Neuronal stem cell (in vitro differentiated cells): ENCODE data around the gene C22orf15.
A peak's percentile ranks its signal among the peaks of the same experiment; 100 is the strongest.

Experiments used
- DNase-seq: peaks from one replicate; pipeline ENCODE4 v3.0.0-alpha.2; 2013; ENCODE audit warnings: low spot score
- H2AFZ ChIP-seq: one replicate; pipeline ENCODE4 v1.6.1; 2013; ENCODE audit warnings: mild to moderate bottlenecking, low read length, inconsistent platforms
- H2AK5ac ChIP-seq: 2 replicates; pipeline ENCODE4 v1.6.1; 2013; ENCODE audit warnings: low read depth, mild to moderate bottlenecking, inconsistent platforms, low read length, moderate library complexity, mixed read lengths
- H2BK120ac ChIP-seq: 2 replicates; pipeline ENCODE4 v1.6.1; 2013; ENCODE audit warnings: low read depth, mild to moderate bottlenecking, inconsistent platforms, low read length, moderate library complexity, mixed read lengths
- H2BK12ac ChIP-seq: one replicate; pipeline ENCODE4 v1.6.1; 2013; ENCODE audit warnings: low read length, inconsistent platforms
- H2BK15ac ChIP-seq: 2 replicates; pipeline ENCODE4 v1.6.1; 2013; ENCODE audit warnings: mild to moderate bottlenecking, low read length, inconsistent platforms, mixed read lengths
- H2BK5ac ChIP-seq: one replicate; pipeline ENCODE4 v1.6.1; 2013; ENCODE audit warnings: inconsistent platforms, mild to moderate bottlenecking, low read length, moderate library complexity
- H3K14ac ChIP-seq: one replicate; pipeline ENCODE4 v1.6.1; 2013; ENCODE audit warnings: low read length, inconsistent platforms
- H3K18ac ChIP-seq: 2 replicates; pipeline ENCODE4 v1.6.1; 2013; ENCODE audit warnings: low read length, inconsistent platforms
- H3K23ac ChIP-seq: 2 replicates; pipeline ENCODE4 v1.6.1; 2013; ENCODE audit warnings: low read depth, mild to moderate bottlenecking, mixed read lengths, low read length, inconsistent platforms; ENCODE audit not compliant: poor library complexity
- H3K27ac ChIP-seq: replicated peaks from 3 replicates; pipeline ENCODE4 v1.5.1; 2013; ENCODE audit warnings: low read length, inconsistent platforms
- H3K27me3 ChIP-seq, 3 experiments: 2 replicates each; pipeline ENCODE4 v1.6.1; 2013; ENCODE audit warnings: low read length in 3 of 3, mild to moderate bottlenecking in 2 of 3, inconsistent platforms in 1 of 3, low read depth in 1 of 3, mixed read lengths in 1 of 3, moderate library complexity in 1 of 3; ENCODE audit not compliant: control insufficient read depth in 3 of 3, insufficient read depth in 3 of 3
- H3K36me3 ChIP-seq, 2 donors: replicated peaks in 1 of 2; 2 replicates each; pipeline ENCODE4 v1.6.1; 2013; ENCODE audit warnings: low read length in 2 of 2; ENCODE audit not compliant: control insufficient read depth in 2 of 2, insufficient read depth in 2 of 2
- H3K4ac ChIP-seq: 2 replicates; pipeline ENCODE4 v1.6.1; 2013; ENCODE audit warnings: inconsistent platforms, mild to moderate bottlenecking, low read length, moderate library complexity
- H3K4me1 ChIP-seq, 2 donors: 1 replicate in 1 of 2; 2 replicates in 1 of 2; pipeline ENCODE4 v1.6.1; 2013; ENCODE audit warnings: low read length in 2 of 2, low read depth in 1 of 2; ENCODE audit not compliant: control insufficient read depth in 2 of 2, insufficient read depth in 1 of 2
- H3K4me2 ChIP-seq: one replicate; pipeline ENCODE4 v1.6.1; 2013; ENCODE audit warnings: mild to moderate bottlenecking, low read length, inconsistent platforms; ENCODE audit not compliant: insufficient read depth, poor library complexity, severe bottlenecking
- H3K4me3 ChIP-seq, 2 donors: 2 replicates each; pipeline ENCODE4 v1.5.1; 2013; ENCODE audit warnings: low read length in 2 of 2, mild to moderate bottlenecking in 2 of 2, inconsistent platforms in 1 of 2, moderate library complexity in 1 of 2
- H3K79me1 ChIP-seq: one replicate; pipeline ENCODE4 v1.6.1; 2013; ENCODE audit warnings: low read depth, mild to moderate bottlenecking, inconsistent platforms, low read length, moderate library complexity
- H3K9ac ChIP-seq: one replicate; pipeline ENCODE4 v1.6.1; 2013; ENCODE audit warnings: mild to moderate bottlenecking, low read depth, low read length, inconsistent platforms; ENCODE audit not compliant: poor library complexity
- H3K9me3 ChIP-seq, 2 donors: replicated peaks in 1 of 2; 2 replicates each; pipeline versions ENCODE3 to v1.6.1; 2013; ENCODE audit warnings: low read length in 2 of 2, mild to moderate bottlenecking in 2 of 2, inconsistent platforms in 1 of 2, low read depth in 1 of 2, mixed read lengths in 1 of 2, moderate library complexity in 1 of 2; ENCODE audit not compliant: control insufficient read depth in 2 of 2, insufficient read depth in 1 of 2
- H4K8ac ChIP-seq: one replicate; pipeline ENCODE4 v1.6.1; 2013; ENCODE audit warnings: low read depth, mild to moderate bottlenecking, inconsistent platforms, low read length, moderate library complexity
- H4K91ac ChIP-seq: one replicate; pipeline ENCODE4 v1.6.1; 2013; ENCODE audit warnings: low read length, low read depth, mild to moderate bottlenecking, inconsistent platforms; ENCODE audit not compliant: poor library complexity
- WGBS, 2 donors: extraction: QIAGEN DNeasy Blood & Tissue Kit; methylation state at CpG; one replicate each; pipeline ENCODE4 v1.1.7; 2013; ENCODE audit warnings: missing lambda C conversion rate in 2 of 2, mixed read lengths in 1 of 2; ENCODE audit not compliant: insufficient read length in 2 of 2, insufficient replicate concordance in 1 of 2; ENCODE audit errors: extremely low coverage in 2 of 2; 5-methylcytosine and 5-hydroxymethylcytosine counted together

C22orf15 gene

GRCh38 chr22:23763954-23764353 lies 1.2 kb downstream of the C22orf15 start:
- Histone ChIP-seq H2AFZ (no peak overlapping the region), H2BK120ac (no peak overlapping the region), H3K27ac (no peak overlapping the region), H4K91ac (no peak overlapping the region), H3K4ac (no peak overlapping the region), H2BK12ac (no peak overlapping the region), H3K36me3 (peaks cover 0 to 13% of the 10 kb centered on the region in 2 donors), H3K27me3 (peaks cover 0 to under 1% (median 0%) of the 10 kb centered on the region in 3 experiments), H4K8ac (no peak overlapping the region), H3K4me1 (peaks cover 13 to 22% of the 10 kb centered on the region in 2 donors), H3K79me1 (no peaks in the 10 kb centered on the region), H2BK5ac (no peak overlapping the region), H2BK15ac (no peak overlapping the region), H3K9ac (no peak overlapping the region), H3K4me2 (peak overlapping the region; percentile 19), H2AK5ac (peak overlapping the region; percentile 17), H3K18ac (peak overlapping the region; percentile 22), H3K23ac (no peak overlapping the region), H3K4me3 (no peak overlapping the region), H3K9me3 (no peaks in the 10 kb centered on the region), H3K14ac (peak overlapping the region; percentile 21)
- WGBS, 2 donors: no CpG with 5 or more reads among the region's 7 CpGs
- no peak for DNase-seq

- Histone ChIP-seq H3K4me3 (peak overlapping the region in 1 of 2 donors; percentile 6), H3K27me3 (peaks cover 0 to 4% (median 0%) of the 10 kb centered on the region in 3 experiments), H2BK15ac (peak overlapping the region; percentile 96), H3K79me1 (no peaks in the 10 kb centered on the region), H3K4ac (no peak overlapping the region), H3K23ac (no peak overlapping the region), H3K27ac (no peak overlapping the region), H3K18ac (no peak overlapping the region), H3K4me2 (no peak overlapping the region), H3K9me3 (no peaks in the 10 kb centered on the region), H4K91ac (no peak overlapping the region), H2AFZ (no peak overlapping the region), H2BK5ac (no peak overlapping the region), H2AK5ac (peak overlapping the region; percentile 99), H3K36me3 (peaks cover 0 to 13% of the 10 kb centered on the region in 2 donors), H3K14ac (no peak overlapping the region), H2BK12ac (no peak overlapping the region), H3K9ac (no peak overlapping the region), H2BK120ac (no peak overlapping the region), H3K4me1 (peaks cover 16 to 25% of the 10 kb centered on the region in 2 donors), H4K8ac (peak overlapping the region; percentile 19)
- DNase-seq: no peak
- no CpG with 5 or more reads among the region's 9 CpGs for WGBS, 2 donors
Observed at GRCh38 chr22:23764899-23765881, 2.4 kb downstream of the C22orf15 start.

- H3K18ac ChIP-seq: peak overlapping the region; percentile 99
- H4K91ac ChIP-seq: no peak overlapping the region
- no peak overlapping the region for H2BK5ac ChIP-seq
- H2BK12ac ChIP-seq: no peak overlapping the region
- H3K14ac ChIP-seq: peak overlapping the region; percentile 91
- peak overlapping the region; percentile 93 for H2BK15ac ChIP-seq
- peak overlapping the region; percentile 93 for H2AFZ ChIP-seq
- no peaks in the 10 kb centered on the region for H3K9me3 ChIP-seq
- peaks cover 20 to 30% of the 10 kb centered on the region in 2 donors for H3K4me1 ChIP-seq
- H3K36me3 ChIP-seq: peaks cover 0 to 13% of the 10 kb centered on the region in 2 donors
- no peak for DNase-seq
- H3K27ac ChIP-seq: no peak overlapping the region
- H2BK120ac ChIP-seq: no peak overlapping the region
- H4K8ac ChIP-seq: no peak overlapping the region
- peaks cover 0 to 4% (median 0%) of the 10 kb centered on the region in 3 experiments for H3K27me3 ChIP-seq
- peak overlapping the region; percentile 11 for H3K23ac ChIP-seq
- WGBS, 2 donors: no CpG with 5 or more reads among the region's 27 CpGs
- H3K79me1 ChIP-seq: no peaks in the 10 kb centered on the region
- H3K4me2 ChIP-seq: peak overlapping the region; percentile 92
- H3K4me3 ChIP-seq: peak overlapping the region; percentile 63 to 92
- no peak overlapping the region for H3K4ac ChIP-seq
- peak overlapping the region; percentile 89 for H3K9ac ChIP-seq
- peak overlapping the region; percentile 82 for H2AK5ac ChIP-seq
Observed at GRCh38 chr22:23767303-23767672, 4.5 kb downstream of the C22orf15 start.
